OCI-LY3 (cell line): Measurements from ENCODE around the gene CCDC152.

Experiments
- CTCF ChIP-seq: fragments of 200-600, 300-600 bp; sonication (generic); IDR thresholded peaks from 2 replicates; pipeline ENCODE4 v1.5.1; 2014; ENCODE audit warnings: antibody characterized with exemption, low read length, low read depth
- EZH2phosphoT487 ChIP-seq: fragments of 200-600 bp; shearing (Covaris generic); IDR thresholded peaks from 2 replicates; pipeline ENCODE4 v1.6.1; 2018; ENCODE audit warnings: antibody characterized with exemption, mixed run types, low read depth

DNA sequence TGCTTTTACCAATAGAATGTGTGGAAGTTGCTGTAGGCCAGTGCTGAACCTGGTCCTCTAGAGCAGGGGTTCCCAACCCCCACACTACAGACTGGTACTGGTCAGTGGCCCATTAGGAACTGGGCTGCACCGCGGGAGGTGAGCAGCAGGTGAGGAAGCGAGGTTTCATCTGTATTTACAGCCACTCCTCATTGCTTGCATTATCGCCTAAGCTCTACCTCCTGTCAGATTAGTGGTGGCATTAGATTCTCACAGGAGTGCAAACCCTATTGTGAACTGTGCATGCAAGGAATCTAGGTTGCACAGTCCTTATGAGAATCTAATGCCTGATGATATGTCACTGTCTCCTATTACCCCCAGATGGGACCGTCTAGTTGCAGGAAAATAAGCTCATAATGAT is 6.1 kb upstream of the CCDC152 start:
- TF ChIP-seq CTCF (no peak), EZH2phosphoT487 (no peak)
